Adrenal gland (tissue), 12 donors: ENCODE measurements around the gene RASSF5. TPM values are rescaled to one million over a fixed set of nuclear protein-coding genes. Genes with fewer than 3 reads are reported as not detected.

Experiments used
- DNase-seq, 7 donors: peaks; one replicate each; pipeline ENCODE4 v3.0.0-alpha.2; 2019 to 2020
- H3K27ac ChIP-seq, 5 donors: fragments of 200-600 bp; sonication (generic) in 4 of 5; 1 replicate in 3 of 5; 2 replicates in 2 of 5; pipeline versions ENCODE4 v1.5.1 to v1.8.0; 2016 to 2020; ENCODE audit warnings: mild to moderate bottlenecking in 1 of 5
- H3K27me3 ChIP-seq: fragments of 200-600 bp; 2 replicates; pipeline ENCODE4 v1.8.0; 2021
- H3K36me3 ChIP-seq, 2 donors: fragments of 200-600 bp; replicated peaks in 1 of 2; 1 replicate in 1 of 2; 2 replicates in 1 of 2; pipeline versions ENCODE4 v1.5.1 to v1.8.0; 2018 to 2022
- H3K4me1 ChIP-seq, 2 donors: fragments of 200-600 bp; replicated peaks in 1 of 2; 1 replicate in 1 of 2; 2 replicates in 1 of 2; pipeline versions ENCODE4 v1.5.1 to v1.8.0; 2018 to 2021
- H3K4me3 ChIP-seq, 4 donors: fragments of 200-600 bp; sonication (generic) in 3 of 4; one replicate each; pipeline ENCODE4 v1.5.1; 2016 to 2018
- H3K9me3 ChIP-seq, 3 donors: fragments of 200-600 bp; sonication (generic) in 1 of 3; replicated peaks in 1 of 3; 1 replicate in 2 of 3; 2 replicates in 1 of 3; pipeline versions ENCODE4 v1.5.1 to v1.8.0; 2016 to 2021
- POLR2A ChIP-seq, 2 donors: fragments of 450-650 bp; IDR thresholded peaks; one replicate each; pipeline ENCODE4 v1.6.1; 2017; ENCODE audit warnings: antibody characterized with exemption in 2 of 2, mild to moderate bottlenecking in 2 of 2, moderate library complexity in 1 of 2
- WGBS, 4 donors: extraction: QIAGEN DNeasy Blood & Tissue Kit in 2 of 4; methylation state at CpG; one replicate each; pipeline versions ENCODE4 v1.1.5 to v1.1.7; 2013 to 2017; 5-methylcytosine and 5-hydroxymethylcytosine counted together
- intact Hi-C, 2 donors: fragments of 100-400 bp; cut with DNase I; formaldehyde crosslinking; loops; one replicate each; pipeline versions ENCODE4 v1.14.1 to v1.15.0; 2022 to 2023
- polyA plus RNA-seq, 3 donors: library from polyadenylated mRNA; stranded (reverse); fragments of 200-250 nt in 2 of 3; fragments of 350-450 nt in 1 of 3; fragmentation: Illumina TruSeq in 1 of 3; extraction: RNeasy Lipid Tissue Mini Kit (QIAGEN cat#74804) in 1 of 3; gene quantifications; one replicate each; pipeline ENCODE4 v1.2.3, GENCODE V29; 2013 to 2014
- total RNA-seq, 9 donors: library from RNA; depleted of rRNA in 4 of 9; stranded (reverse); fragments of >200 nt in 4 of 9; fragments of 120-200 nt in 1 of 9; fragmentation: NEBNext Ultra II Directional in 1 of 9; extraction: Animal tissue kit (Norgen Biotek cat#: 25700) in 1 of 9; gene quantifications; one replicate each; pipeline versions ENCODE4 v1.1.0 to v1.2.4, GENCODE V29; 2013 to 2023
- TF ChIP-seq, protein P1 (sequence below), 6 experiments: fragments of 450-650 bp in 4 of 6; fragments of 200-600 bp in 2 of 6; sonication (generic) in 1 of 6; IDR thresholded peaks; 1 replicate in 5 of 6; 2 replicates in 1 of 6; pipeline versions ENCODE4 v1.5.1 to v1.8.0; 2016 to 2021; ENCODE audit warnings: antibody characterized with exemption in 6 of 6, mild to moderate bottlenecking in 2 of 6, moderate library complexity in 1 of 6
- donor health status: healthy with polysubstance abuse.
- donor health status: Bipolar disorder and iron deficiency.
- donor health status: DM: yes; HTN: yes; CAD: no.
- donor health status: DM: no; HTN: no; CAD: no.
- donor health status: DM: no; HTN: no; CAD: no.
- donor health status: DM: yes; HTN: yes; CAD: no.

RASSF5 gene
- total and polyA plus RNA-seq, 12 donors, result 7.1 to 57.9 (median 27.0) TPM

DNA sequence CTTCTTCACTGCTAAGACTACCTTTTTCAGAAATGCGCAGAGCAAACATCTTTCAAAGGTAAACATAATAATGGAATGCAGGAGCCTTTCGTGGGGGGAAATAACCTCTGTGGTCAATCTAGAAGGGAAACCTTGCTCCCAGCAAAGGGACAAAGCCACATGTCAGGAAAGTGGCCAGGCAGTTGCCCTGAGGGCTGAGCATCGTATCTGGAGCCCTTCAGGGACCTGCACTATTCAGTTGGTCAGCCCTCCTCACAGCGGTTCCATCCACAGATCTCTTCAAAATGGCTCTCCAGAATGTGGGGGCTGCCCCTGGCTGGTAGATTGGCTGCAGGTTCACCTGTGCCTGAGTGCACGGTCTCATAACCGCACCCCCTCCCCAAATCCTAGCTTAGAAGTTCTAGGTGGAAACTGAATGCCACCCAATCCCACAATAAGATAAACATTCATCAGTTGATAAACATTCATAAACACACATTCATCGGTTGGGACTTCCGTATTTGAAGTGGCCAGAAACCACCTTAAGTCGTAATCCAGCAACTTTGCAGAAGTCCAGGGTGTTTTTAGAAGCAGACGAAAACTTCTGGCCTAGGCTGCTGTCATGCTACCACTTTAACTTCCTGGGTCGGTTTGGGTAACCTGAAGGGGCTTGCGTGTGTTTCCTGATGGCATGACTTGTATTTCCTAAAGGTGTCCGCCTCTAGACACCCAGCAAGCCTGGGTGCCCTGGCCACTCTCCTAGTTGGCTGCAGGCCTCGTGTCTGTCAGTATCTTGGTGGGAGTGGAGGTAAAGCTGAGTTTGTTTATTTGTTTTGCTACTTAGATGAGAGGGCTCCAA lies 50.5 kb downstream of the RASSF5 start:
- peak overlapping the region; percentile 52 to 90 (median 67) for H3K27ac ChIP-seq
- 53 to 67% (median 61%) methylated on average over 12 to 14 of the region's 14 CpGs for WGBS, 4 donors
- peak overlapping the region in 2 of 4 donors; percentile 20 to 64 for H3K4me3 ChIP-seq
- H3K27me3 ChIP-seq, result no peaks in the 10 kb centered on the region
- intact Hi-C loops, result no loop called here
- H3K9me3 ChIP-seq, result no peaks in the 10 kb centered on the region
- TF ChIP-seq POLR2A (IDR thresholded peaks at IDR 0.05), result no peak
- no peak for DNase-seq
- peaks cover 52 to 77% of the 10 kb centered on the region in 2 donors for H3K4me1 ChIP-seq
- H3K36me3 ChIP-seq, result no peaks in the 10 kb centered on the region

DNA sequence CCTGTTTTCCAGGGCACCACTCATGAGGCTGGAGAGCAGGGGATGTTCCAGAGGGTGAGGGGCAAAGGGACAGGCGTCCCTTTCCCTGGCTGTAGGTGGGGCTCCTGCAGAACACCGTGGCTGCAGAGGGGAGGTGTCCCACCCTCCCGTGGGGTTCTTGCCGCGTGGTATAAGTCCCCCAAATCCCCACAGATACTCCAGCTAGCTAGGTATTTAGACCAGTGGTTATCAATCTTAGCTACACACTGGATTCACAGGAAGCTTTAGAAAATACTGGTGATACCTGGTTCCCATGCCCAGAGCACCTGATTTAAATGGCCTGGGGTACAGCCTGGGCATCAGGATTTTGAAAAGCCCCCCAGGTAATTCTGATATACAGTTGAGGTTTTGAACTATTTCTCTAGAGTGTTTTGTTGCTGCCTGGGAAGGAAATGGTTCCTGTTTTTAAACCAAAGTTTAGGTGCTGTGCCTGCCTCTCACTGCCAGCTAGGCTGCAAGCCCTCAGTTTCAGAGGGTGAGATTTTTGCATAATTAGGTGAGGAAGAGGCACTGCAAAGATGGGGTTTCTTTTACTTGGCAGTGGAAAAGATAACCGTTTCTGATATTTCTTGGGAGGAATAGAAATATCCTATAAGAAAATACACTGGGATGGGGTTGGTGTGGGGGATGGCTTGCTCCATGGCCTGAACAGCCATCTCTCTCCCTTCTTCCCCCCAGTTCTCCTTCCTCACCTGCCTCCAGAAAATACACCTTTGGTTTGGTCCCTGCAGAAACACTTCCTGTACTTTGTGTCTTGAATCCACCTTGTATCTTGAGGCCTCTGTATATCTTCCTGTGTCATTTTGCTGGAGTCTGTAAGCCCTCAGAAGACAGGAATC lies 51.7 kb downstream of the RASSF5 start:
- WGBS, 4 donors, result 50 to 76% (median 69%) methylated on average over 1 to 6 of the region's 6 CpGs
- H3K4me1 ChIP-seq, result peaks cover 52 to 76% of the 10 kb centered on the region in 2 donors
- no peaks in the 10 kb centered on the region for H3K36me3 ChIP-seq
- no peak for TF ChIP-seq POLR2A (IDR thresholded peaks at IDR 0.05)
- TF ChIP-seq, protein P1, sequence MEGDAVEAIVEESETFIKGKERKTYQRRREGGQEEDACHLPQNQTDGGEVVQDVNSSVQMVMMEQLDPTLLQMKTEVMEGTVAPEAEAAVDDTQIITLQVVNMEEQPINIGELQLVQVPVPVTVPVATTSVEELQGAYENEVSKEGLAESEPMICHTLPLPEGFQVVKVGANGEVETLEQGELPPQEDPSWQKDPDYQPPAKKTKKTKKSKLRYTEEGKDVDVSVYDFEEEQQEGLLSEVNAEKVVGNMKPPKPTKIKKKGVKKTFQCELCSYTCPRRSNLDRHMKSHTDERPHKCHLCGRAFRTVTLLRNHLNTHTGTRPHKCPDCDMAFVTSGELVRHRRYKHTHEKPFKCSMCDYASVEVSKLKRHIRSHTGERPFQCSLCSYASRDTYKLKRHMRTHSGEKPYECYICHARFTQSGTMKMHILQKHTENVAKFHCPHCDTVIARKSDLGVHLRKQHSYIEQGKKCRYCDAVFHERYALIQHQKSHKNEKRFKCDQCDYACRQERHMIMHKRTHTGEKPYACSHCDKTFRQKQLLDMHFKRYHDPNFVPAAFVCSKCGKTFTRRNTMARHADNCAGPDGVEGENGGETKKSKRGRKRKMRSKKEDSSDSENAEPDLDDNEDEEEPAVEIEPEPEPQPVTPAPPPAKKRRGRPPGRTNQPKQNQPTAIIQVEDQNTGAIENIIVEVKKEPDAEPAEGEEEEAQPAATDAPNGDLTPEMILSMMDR (IDR thresholded peaks at IDR 0.05), result no peak
- peak overlapping the region in 1 of 4 donors; percentile 64 for H3K4me3 ChIP-seq
- H3K27ac ChIP-seq, result peak overlapping the region; percentile 42 to 90 (median 67)
- no peaks in the 10 kb centered on the region for H3K27me3 ChIP-seq
- DNase-seq, result no peak
- intact Hi-C loops, result no loop called here
- no peaks in the 10 kb centered on the region for H3K9me3 ChIP-seq

DNA sequence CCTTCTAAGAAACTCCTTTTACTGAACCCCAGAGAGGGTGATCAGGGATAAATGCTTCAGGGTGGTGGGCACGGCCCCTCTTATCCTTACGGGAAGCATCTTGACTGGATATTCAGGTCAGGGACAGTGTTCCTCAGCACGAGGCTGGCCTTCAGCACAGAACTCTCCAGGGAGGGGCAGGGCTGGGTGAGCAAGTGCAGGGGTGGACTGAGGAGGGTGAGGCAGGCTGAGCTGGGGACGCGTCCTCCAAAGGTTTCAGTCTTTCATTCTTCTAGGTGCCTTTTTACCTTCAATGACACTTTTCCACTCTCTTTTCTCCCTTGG lies 52.3 kb downstream of the RASSF5 start:
- Histone ChIP-seq H3K9me3 (no peaks in the 10 kb centered on the region), H3K4me1 (peaks cover 52 to 70% of the 10 kb centered on the region in 2 donors), H3K4me3 (peak overlapping the region in 1 of 4 donors; percentile 64), H3K36me3 (no peaks in the 10 kb centered on the region), H3K27me3 (no peaks in the 10 kb centered on the region), H3K27ac (peak overlapping the region; percentile 20 to 90 (median 53))
- TF ChIP-seq POLR2A (IDR thresholded peaks at IDR 0.05), result no peak
- TF ChIP-seq, protein P1 (IDR thresholded peaks at IDR 0.05), result no peak
- intact Hi-C loops, result no loop called here
- DNase-seq, result peak in 6 of 7 donors; percentile 49 to 80 (median 62)
- WGBS, 4 donors, result 24 to 39% (median 26%) methylated on average over 5 of the region's 5 CpGs

DNA sequence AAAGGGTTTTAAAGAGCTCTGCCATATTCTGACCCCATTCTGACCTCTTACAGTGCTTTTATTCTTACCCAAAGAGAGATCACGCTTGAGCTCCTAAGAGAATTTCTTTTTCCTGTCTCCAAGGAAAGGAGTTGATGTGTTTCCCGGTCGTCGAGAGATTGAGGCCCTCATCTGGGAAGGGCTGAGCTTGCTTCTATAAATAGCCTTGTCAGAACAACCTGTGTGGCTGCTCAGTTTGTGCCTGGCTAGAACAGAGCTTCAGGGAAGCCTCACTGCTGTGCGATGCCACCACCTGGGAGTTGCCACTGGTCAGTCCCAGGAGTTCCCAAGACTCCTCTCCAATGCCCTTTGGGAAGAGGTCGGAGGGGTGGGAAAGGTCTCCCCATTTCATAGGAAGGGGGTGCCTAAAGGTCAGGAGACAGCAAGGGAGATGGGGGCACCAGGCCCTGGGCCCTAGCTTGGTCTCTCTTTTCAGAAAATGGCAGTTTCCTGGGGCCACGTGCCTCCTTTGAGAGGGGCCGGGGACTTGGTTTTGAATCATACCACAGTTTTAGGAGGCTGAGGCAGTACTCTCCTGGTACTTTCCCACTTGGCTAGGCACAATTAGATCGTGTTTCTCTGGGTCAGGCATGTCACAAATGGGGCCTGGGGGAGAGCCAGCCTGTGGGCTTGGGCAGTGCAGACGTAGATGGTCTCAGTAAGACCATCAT lies 52.8 kb downstream of the RASSF5 start:
- intact Hi-C loops, result no loop called here
- 47 to 59% (median 56%) methylated on average over 9 to 10 of the region's 10 CpGs for WGBS, 4 donors
- Histone ChIP-seq H3K4me3 (no peak overlapping the region), H3K4me1 (peaks cover 49 to 65% of the 10 kb centered on the region in 2 donors), H3K27me3 (no peaks in the 10 kb centered on the region), H3K9me3 (no peaks in the 10 kb centered on the region), H3K36me3 (no peaks in the 10 kb centered on the region), H3K27ac (peak overlapping the region; percentile 20 to 90 (median 53))
- TF ChIP-seq, protein P1 (IDR thresholded peaks at IDR 0.05), result no peak
- no peak for TF ChIP-seq POLR2A (IDR thresholded peaks at IDR 0.05)
- DNase-seq, result peak in 1 of 7 donors; percentile 71
